ENCODE data around the gene PLIN4.

The PLIN4 gene

GRCh38 chr19:4493929-4494690, 24.2 kb downstream of the PLIN4 start:
- DNase-seq (ENCODE audit: extremely low spot score, insufficient read length, low read depth) (no peak), FAIRE-seq (no peak)

DNA sequence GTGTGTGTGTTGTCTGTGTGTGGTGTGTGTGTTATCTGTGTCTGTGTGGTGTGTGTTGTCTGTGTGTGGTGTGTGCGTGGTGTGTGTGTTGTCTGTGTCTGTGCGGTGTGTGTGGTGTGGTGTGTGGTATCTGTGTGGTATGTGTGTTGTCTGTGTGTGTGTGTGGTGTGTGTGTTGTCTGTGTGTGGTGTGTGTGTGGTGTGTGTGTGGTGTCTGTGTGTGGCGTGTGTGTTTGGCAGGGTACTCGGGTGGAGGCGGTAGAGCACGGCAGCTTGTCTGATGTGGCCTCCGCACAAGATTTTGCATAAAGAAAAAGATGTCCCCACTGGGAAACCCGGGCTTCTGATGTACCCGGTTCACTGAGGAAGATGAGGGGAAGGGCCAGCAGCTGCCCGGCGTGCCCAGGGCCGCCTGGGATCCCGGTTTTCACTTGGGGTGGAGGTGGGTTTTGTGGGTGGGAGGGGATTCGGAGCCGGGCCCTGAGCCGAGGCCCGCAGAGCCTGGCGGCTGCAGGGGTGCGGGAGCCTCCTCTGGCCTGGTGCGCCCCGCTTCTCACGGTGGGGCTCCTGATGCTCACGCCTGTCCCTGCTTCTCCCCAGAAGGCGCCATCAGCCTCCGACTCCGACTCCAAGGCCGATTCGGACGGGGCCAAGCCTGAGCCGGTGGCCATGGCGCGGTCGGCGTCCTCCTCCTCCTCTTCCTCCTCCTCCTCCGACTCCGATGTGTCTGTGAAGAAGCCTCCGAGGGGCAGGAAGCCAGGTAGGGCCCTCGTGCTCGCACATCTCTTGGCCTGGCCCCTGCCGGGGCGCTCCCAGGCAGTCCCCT, 25.0 kb downstream of the PLIN4 start:
- no peak for FAIRE-seq

GRCh38 chr19:4492337-4493103, 25.8 kb downstream of the PLIN4 start:
- FAIRE-seq (peak; percentile 75), DNase-seq (ENCODE audit: extremely low spot score, insufficient read length, low read depth) (no peak)

More for the DNA sequence above, 25.0 kb downstream of the PLIN4 start:
- no peak for DNase-seq (ENCODE audit: extremely low spot score, insufficient read length, low read depth)

DNA sequence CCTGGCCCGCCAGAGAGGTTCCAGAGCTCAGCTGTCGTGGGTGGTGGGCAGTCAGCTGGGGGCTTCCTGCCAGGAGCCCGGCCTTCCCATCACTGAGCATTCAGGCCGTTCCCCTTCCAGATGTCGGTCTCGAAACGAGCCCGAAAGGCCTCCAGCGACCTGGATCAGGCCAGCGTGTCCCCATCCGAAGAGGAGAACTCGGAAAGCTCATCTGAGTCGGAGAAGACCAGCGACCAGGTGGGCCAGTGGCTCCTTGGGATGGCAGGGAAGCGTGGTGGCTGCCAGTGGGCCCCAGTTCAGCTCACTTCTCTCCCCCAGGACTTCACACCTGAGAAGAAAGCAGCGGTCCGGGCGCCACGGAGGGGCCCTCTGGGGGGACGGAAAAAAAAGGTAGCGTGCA, 26.8 kb downstream of the PLIN4 start:
- no peak for DNase-seq (ENCODE audit: extremely low spot score, insufficient read length, low read depth)
- FAIRE-seq, result no peak

DNA sequence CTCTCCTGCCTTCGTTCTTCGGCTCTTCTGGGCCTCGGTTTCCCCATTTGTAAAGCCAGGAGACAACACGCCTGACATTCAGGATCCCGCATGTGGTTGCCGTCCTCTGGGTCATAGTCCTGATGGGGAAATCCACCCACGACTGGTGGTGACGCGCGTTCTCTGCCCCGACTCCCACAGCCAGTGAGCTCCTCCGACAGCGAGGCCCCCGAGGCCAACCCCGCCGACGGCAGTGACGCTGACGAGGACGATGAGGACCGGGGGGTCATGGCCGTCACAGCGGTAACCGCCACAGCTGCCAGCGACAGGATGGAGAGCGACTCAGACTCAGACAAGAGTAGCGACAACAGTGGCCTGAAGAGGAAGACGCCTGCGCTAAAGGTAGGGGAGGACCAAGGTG, 29.8 kb downstream of the PLIN4 start:
- FAIRE-seq, result no peak

DNA sequence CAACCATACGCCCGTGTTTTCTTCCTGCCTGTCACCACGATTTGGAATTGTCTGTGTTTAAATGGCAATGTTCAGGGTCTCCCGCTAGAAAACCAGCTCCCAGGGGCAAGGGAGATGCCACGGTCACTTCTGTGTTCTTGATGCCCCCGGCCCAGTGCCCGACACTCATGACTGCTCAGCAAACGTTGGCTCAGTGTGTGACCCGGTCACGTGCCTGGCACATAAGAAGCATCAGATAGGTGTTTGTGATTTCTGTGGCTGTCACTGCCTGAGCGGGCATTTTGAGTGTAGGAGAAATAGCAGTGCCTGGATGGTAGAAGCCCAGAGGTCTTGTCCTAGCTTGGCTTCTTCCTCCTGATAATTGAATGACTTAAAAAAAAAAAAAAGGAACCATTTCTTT, 30.7 kb downstream of the PLIN4 start:
- FAIRE-seq, result no peak
- DNase-seq (ENCODE audit: extremely low spot score, insufficient read length, low read depth), result no peak

More for the DNA sequence above, 29.8 kb downstream of the PLIN4 start:
- DNase-seq (ENCODE audit: extremely low spot score, insufficient read length, low read depth), result no peak

GRCh38 chr19:4483385-4483784, 34.9 kb downstream of the PLIN4 start:
- no peak for FAIRE-seq
- no peak for DNase-seq (ENCODE audit: extremely low spot score, insufficient read length, low read depth)

DNA sequence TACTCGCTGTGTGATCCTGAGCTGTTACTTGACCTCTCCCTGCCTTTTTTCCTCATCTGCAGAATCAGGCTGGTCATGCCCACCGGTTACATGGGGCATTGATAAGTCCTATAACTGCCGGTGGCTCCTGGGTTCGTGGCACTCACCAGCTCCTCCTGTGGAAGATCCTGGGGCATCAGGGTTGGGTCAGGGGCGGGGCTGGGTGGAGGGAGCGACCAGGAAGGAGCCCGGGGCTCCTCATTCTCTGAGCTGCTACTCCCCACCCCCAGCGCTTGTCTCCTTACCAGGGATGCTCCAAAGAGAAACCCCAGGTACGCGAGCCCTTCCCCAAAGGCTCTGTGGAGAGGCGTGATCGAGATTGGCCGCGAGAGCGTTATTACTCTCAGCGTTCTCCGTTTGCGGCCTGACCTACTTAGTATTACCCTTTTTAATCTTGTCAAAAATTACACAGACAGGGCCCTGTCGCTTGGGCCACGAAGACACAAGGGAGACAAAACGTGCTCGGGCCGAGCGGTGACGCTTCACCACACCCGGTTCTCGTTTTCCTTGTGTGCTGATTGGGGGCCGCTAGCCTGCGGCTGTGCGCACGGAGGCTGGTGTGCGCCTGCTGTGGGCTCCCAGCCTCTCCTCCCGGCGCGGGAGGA, 35.4 kb downstream of the PLIN4 start:
- DNase-seq (ENCODE audit: extremely low spot score, insufficient read length, low read depth) (no peak), FAIRE-seq (no peak)

GRCh38 chr19:4477034-4477801, 41.1 kb downstream of the PLIN4 start:
- FAIRE-seq (no peak), DNase-seq (ENCODE audit: extremely low spot score, insufficient read length, low read depth) (no peak)

DNA sequence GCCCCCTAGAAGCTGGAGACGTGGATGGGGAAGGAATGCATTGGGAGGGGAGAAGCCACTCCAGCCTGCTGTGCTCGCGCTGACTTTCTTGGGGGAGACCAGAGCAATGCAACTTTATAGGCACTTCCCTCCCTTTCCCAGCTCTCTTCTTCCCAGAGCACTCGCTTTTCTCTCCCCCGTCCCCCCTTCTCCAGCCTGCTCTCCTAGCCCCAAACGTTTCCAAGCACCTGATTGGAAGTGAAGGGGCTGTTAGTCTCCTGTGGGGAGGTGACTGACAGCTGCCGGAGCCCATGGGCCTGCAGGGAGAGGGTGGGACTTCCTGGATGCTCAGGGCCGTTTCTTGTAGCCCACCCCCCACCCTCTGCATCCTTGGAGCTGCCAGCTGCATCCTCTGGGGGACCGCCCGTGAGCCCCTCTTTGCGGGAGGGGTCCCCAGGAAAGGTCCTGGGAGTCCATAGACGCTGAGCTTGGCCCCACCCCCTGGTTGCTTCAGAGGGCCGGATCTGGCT, 43.7 kb downstream of the PLIN4 start:
- no peak for DNase-seq (ENCODE audit: extremely low spot score, insufficient read length, low read depth)
- peak; percentile 75 for FAIRE-seq

DNA sequence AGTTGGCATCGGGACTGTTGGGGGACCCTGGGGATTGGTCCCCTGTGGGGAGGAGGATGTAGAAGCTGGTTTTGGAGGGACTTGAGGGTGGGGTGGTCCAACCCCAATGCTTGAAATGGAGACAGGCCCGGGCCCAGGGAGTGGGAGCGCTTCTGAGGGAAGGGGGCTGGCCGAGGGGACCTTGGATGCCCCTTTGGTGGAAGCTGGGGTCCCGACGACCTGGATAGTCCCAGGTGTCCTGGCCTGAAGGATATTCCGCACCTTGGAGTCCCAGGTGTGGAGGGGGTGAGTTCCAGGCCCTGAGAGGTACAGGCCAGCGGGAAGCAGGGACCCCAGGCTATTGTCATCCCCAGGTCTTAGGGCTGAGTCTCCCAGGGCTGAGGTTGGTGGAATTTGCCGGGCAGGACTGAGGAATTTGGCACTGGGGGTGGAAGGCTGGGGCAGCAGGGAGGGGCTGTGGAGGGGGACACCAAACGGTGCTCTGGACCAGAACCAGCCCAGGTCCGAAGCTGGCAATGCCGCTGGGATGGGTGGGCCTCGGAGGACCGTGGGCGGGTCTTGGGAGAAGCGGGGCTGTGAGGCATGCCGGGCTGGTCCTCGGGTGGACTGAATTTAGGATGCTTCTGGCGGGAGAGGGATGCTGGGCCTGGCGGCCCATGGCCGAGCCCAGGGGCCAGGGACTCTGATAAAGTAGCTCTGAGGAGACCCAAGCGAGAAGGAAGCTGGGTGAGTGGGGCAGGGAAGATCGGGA, 44.3 kb downstream of the PLIN4 start:
- FAIRE-seq, result no peak
- no peak for DNase-seq (ENCODE audit: extremely low spot score, insufficient read length, low read depth)

DNA sequence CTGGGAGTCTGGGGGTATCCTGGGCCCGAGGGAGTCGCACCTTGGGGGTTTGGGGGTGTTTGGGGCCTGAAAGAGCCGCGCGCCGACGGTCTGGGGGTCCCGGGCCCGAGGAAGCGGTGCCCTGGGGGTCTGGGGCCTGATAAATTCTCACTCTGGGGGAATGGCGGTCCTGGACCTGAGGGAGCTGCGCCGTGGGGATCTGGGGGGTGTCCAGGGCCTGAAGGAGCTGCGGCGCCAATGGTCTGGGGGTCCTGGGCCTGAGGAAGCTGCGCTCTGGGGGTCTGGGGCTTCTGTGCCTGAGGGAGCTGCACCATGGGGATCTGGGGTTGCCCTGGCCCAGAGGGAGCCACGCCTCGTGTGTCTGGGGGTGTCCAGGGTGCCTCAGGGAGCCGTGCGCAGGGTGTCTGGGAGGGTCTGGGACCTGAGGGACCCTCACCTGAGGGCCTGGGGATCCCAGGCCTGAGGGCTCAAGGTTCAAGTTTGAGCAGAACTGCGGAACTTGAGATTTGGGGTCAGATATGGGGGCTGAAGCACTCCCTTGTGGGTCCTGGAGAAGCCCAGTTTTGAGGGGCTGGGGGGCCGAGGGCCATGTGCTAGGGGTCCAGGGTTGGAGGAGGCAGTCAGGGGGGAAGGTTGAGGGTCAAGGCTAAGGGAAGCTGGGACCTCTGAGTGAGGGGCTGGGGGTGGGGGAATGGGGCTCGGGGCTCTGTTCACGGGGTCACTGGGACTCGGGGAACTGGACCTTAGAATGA, 45.1 kb downstream of the PLIN4 start:
- DNase-seq (ENCODE audit: extremely low spot score, insufficient read length, low read depth), result no peak
- no peak for FAIRE-seq

GRCh38 chr19:4472174-4472974, 45.9 kb downstream of the PLIN4 start, which contains the start of gene HDGFL2:
HDGFL2 (plus strand) TSS chr19:4472297; CDS start chr19:4472351, 54 bp downstream.
- DNase-seq (ENCODE audit: extremely low spot score, insufficient read length, low read depth) (no peak), FAIRE-seq (no peak)

DNA sequence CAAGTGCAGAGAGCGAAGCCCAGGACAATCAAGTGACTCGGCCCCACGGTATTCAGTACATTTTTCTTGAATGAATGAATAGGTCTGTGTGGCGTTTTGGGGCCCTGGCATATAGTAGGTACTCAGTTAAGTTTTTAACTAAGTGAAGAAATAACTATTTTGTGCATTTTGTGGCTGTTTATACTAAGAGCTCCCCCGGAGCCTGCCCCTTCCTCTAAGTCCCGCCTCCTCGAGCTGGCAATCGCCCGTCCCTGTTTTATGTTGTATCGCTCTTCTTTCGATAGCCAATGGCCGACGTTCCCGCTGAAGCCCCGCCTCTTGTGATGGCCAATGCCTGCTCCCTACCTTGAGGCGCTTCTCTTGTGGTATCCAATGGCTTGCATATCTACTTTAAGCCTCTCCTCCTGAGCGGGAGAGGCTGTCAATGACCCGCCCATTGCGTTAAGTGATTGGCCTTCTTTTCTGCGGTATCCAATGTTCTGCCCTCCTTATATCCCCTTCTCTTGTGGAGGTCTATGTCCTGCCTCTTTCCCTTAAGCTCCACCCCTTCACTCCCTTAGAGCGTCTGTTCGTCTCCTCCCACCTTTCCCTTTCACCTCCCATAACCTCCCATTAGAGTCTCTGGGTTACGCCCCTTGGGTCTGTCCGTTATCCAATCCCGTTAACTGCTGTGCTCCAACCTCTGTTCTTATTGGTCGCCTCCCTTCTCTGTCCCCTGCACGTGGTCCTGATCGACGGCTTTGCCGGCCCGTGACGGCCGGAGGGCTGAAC, 46.7 kb downstream of the PLIN4 start:
- peak; percentile 100 for FAIRE-seq
- DNase-seq (ENCODE audit: extremely low spot score, insufficient read length, low read depth), result peak; percentile 98

GRCh38 chr19:4467835-4468234, 50.5 kb downstream of the PLIN4 start:
- FAIRE-seq, result no peak

More at GRCh38 chr19:4467835-4468234, 50.5 kb downstream of the PLIN4 start:
- DNase-seq (ENCODE audit: extremely low spot score, insufficient read length, low read depth), result no peak
